ENCODE results near the gene TRIO.
A peak's percentile ranks its signal among the peaks of the same experiment; 100 is the strongest.

Gene TRIO

DNA sequence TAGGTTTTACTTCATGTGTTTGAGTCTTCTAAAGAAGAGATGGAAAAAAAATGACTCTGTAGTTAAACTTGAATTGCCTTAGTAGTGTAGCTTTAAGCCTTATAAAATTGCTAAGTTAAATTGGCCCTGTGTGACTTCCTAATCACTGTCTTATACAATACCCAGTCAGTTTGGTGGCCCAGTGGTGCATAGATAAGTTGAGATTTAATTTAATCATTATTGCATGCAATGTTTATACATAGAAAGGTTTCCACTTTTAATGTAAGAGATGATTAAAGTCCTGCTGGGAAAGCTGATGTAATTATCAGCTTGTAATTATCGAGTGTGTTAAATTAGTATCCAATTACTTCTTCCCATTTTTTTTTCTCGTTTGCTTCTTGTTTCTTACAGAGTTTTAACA, 187.1 kb downstream of the TRIO start:
- no peak for DNase-seq (ENCODE audit: low read depth)
- TF ChIP-seq, protein P1, sequence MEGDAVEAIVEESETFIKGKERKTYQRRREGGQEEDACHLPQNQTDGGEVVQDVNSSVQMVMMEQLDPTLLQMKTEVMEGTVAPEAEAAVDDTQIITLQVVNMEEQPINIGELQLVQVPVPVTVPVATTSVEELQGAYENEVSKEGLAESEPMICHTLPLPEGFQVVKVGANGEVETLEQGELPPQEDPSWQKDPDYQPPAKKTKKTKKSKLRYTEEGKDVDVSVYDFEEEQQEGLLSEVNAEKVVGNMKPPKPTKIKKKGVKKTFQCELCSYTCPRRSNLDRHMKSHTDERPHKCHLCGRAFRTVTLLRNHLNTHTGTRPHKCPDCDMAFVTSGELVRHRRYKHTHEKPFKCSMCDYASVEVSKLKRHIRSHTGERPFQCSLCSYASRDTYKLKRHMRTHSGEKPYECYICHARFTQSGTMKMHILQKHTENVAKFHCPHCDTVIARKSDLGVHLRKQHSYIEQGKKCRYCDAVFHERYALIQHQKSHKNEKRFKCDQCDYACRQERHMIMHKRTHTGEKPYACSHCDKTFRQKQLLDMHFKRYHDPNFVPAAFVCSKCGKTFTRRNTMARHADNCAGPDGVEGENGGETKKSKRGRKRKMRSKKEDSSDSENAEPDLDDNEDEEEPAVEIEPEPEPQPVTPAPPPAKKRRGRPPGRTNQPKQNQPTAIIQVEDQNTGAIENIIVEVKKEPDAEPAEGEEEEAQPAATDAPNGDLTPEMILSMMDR (conservative IDR thresholded peaks at IDR 0.05; ENCODE audit: control insufficient read depth, insufficient read depth, low read depth, low read length) = no peak
- H3K4me3 ChIP-seq (ENCODE audit: control insufficient read depth, low read depth, low read length) = no peak overlapping the region

DNA sequence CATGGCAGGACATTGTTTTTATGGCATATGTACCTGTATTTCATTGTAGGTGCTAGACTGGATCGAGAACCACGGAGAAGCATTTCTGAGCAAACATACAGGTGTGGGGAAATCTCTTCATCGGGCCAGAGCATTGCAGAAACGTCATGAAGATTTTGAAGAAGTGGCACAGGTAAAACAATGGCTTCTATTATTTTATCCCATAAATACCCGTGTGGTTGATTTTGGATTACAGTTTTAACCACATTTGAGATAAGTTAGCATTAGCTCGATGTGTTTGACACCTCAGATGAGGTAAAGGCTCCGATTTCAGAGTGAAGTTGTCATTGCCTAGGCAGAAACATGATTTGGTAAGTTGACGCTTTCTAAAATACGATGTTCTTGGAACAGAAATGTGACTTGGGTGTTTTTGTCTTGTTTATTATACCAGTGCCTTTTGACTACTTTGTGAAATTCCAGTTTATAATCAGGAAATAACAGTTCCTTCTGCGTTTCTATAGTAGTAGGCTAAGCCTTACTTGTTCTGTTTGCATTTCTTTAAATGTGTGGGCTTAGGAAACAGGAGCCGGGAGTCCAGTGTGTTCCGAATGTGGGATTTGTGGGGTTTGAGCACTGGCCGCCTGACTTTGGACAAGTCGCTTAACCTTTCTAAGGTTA, 187.7 kb downstream of the TRIO start:
- DNase-seq (ENCODE audit: low read depth) = no peak
- H3K4me3 ChIP-seq (ENCODE audit: control insufficient read depth, low read depth, low read length) = no peak overlapping the region
- TF ChIP-seq, protein P1 (conservative IDR thresholded peaks at IDR 0.05; ENCODE audit: control insufficient read depth, insufficient read depth, low read depth, low read length) = no peak

DNA sequence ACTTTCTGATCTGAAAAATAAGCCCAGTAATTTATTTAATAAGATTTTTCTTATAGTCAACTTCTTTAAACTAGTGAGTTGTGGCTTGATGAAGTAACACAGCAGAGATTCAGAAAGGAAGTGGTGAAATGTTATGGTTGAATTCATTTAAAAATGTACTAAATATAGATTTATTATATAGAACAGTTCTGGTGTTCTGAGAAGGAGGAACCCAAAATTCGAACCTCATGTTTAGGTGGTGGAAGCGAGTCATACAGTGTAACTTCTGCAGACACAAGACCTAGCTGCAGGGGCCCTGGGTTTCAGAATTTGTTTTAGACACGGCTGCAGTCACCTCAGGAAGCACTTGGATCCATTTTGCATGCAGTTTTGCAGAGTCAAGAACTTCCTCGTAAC, 188.2 kb downstream of the TRIO start:
- TF ChIP-seq, protein P1 (conservative IDR thresholded peaks at IDR 0.05; ENCODE audit: control insufficient read depth, insufficient read depth, low read depth, low read length) = no peak
- DNase-seq (ENCODE audit: low read depth) = peak; percentile 26
- H3K4me3 ChIP-seq (ENCODE audit: control insufficient read depth, low read depth, low read length) = no peak overlapping the region

DNA sequence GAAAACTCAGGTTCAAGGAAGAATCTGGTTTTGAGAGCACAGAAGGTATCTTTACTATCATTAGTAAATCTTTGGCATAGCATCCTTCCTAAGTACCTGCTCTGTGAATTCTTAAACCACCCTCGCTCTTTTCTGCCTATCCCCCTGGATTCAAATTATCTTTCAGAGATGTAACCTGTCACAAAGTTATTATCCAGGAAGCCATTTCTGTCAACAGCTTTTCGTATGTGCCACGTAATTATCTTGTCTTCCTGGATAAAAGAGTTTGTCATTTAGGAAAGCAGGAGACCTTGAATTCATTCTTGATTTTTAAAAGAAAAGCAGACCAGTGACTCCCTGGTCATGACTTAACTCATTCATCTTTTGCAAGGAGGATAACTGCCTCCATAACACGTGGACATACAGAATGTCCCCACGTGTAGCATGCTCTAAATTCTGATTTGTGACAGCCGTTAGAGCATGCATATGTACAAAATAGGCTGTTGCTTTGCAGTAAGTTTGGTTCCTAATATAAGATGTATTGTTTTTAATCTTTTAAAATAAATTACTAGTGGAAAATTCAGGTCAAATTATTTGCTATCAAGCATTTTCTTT, 189.0 kb downstream of the TRIO start:
- TF ChIP-seq, protein P1 (conservative IDR thresholded peaks at IDR 0.05; ENCODE audit: control insufficient read depth, insufficient read depth, low read depth, low read length) = no peak
- no peak overlapping the region for H3K4me3 ChIP-seq (ENCODE audit: control insufficient read depth, low read depth, low read length)
- no peak for DNase-seq (ENCODE audit: low read depth)

DNA sequence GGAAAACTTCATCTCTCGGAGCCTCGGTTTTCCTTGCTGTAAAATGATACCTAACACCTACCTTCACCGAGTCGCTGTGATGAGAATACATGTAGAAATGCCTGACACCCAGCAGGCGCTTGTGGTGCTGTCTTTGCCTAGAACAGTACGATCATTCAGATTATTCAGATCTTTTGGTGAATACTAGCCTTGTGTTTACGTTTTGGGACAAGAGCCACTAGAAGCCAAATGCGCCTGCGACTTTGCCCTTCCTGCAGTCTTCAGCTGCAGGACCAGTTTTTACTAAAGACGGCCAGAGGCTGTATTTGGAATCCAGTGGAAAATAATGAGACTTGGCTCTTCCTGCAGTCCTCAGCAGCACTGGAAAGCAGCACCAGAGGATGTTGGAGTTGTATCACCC, 189.6 kb downstream of the TRIO start:
- TF ChIP-seq, protein P1 (conservative IDR thresholded peaks at IDR 0.05; ENCODE audit: control insufficient read depth, insufficient read depth, low read depth, low read length) = no peak
- H3K4me3 ChIP-seq (ENCODE audit: control insufficient read depth, low read depth, low read length) = no peak overlapping the region
- DNase-seq (ENCODE audit: low read depth) = no peak

DNA sequence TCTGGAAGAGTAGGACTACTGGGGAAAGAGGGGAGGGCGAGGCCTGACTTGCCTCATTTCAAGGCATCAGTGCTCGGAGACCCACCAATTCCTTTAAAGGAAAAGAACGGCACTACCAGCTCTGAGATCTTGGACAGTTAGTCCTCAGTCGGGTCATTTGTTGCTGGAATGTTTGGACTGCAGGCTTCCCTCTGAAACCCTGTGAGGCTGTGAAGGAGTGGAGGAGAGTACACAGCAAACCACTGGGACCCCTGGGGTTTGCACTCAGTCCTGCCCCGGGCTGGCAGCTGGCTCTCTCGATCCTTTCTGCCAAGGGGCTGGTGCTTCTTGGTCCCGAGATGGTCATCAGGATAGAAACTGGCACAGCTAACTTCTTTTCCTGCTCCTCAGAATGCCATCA, 194.5 kb downstream of the TRIO start:
- DNase-seq (ENCODE audit: low read depth) = no peak
- TF ChIP-seq, protein P1 (conservative IDR thresholded peaks at IDR 0.05; ENCODE audit: control insufficient read depth, insufficient read depth, low read depth, low read length) = no peak
- no peak overlapping the region for H3K4me3 ChIP-seq (ENCODE audit: control insufficient read depth, low read depth, low read length)

Measured in fibroblast of mammary gland (primary cell).